Measurements from ENCODE around the gene KCNC1. TPM values are rescaled to one million over a fixed set of nuclear protein-coding genes. Genes with fewer than 3 reads are reported as not detected.

The KCNC1 gene
- total and polyA plus RNA-seq, 2 of the 4 experiments (the other 2 are of a cell fraction), result 0.03 TPM; not detected in 1

DNA sequence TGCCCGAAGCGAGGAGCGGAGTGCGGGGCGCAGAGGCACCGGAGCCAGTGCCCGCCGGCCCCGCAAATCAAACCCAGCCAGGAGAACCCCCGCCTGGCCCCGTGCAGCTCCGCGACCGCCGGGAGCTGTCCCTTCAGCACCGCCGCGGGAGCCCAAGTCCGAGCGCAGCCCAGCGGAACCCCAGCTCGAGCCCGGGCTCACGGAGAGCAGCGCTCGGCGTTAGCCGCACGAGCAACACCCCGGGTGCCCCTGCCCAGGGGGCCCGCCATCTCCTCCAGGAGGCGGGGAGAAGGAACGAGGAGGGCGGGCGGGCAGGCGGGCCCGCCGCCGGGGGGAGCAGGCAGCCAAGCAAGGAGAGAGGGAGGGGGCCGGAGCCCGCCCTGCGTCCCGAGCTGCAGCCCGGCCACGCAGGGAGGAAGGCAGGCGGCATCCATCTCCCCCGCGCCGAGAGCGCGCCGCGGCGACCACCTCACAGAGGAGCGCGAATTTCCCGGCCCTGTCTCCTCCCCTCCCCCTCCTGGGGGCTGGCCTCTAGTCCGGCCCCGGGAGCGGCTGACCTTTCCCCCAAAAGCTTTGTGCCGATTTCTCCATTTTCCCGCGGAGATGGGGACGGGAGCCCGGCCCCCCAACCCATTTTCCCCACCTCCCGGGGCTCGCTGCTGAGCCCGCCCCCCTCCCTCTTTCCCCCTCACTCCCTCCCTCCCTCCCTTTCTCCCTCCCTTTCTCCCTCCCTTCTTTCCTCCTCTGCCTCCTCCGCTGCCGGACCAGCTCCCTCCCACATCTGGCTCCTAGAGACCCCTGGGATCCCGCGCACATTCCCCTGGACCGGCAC, 621 bp downstream of the KCNC1 start:
- Histone ChIP-seq H2AFZ (replicated peaks; ENCODE audit: low read length, poor library complexity) (peak overlapping the region; percentile 73), H3K4ac (ENCODE audit: low read depth, low read length) (no peak overlapping the region), H3K9me3 (ENCODE audit: control insufficient read depth, insufficient read depth, low read length) (peaks cover 2% of the 10 kb centered on the region; the same call in 1 of the 2 replicates), H3K79me1 (ENCODE audit: low read depth in 1 of 2, low read length in 2 of 2) (no peaks in the 10 kb centered on the region), H3K27ac (ENCODE audit: insufficient read depth, low read length) (no peak overlapping the region), H3K4me3 (ENCODE audit: insufficient read depth, low read depth, low read length) (peak overlapping the region; percentile 10; the same call in 1 of the 2 replicates), H4K8ac (ENCODE audit: low read depth in 2 of 2, low read length in 2 of 2) (no peak overlapping the region), H3K4me2 (ENCODE audit: low read depth, low read length) (peak overlapping the region; percentile 54), H3K18ac (ENCODE audit: low read depth, low read length) (no peak overlapping the region), H3K27me3 (ENCODE audit: control insufficient read depth, insufficient read depth, low read length) (peaks cover 66% of the 10 kb centered on the region), H3K14ac (replicated peaks; ENCODE audit: low read depth, low read length) (no peak overlapping the region), H4K5ac (ENCODE audit: low read depth, low read length) (no peak overlapping the region), H3K56ac (ENCODE audit: extremely low read depth, insufficient read depth, low read length) (no peak overlapping the region), H3K9ac (ENCODE audit: low read depth, low read length) (no peak overlapping the region), H2BK5ac (ENCODE audit: low read depth, low read length, poor library complexity, severe bottlenecking) (no peak overlapping the region), H3K23ac (ENCODE audit: low read depth, low read length) (no peak overlapping the region), H3K9me1 (ENCODE audit: insufficient read depth, low read length) (no peaks in the 10 kb centered on the region), H2AK9ac (replicated peaks; ENCODE audit: low read depth, low read length, poor library complexity) (no peak overlapping the region), H4K20me1 (ENCODE audit: insufficient read depth, low read length) (0 out of 2 replicates have a peak, but pooled peaks cover 6% of the 10 kb centered on the region), H3K4me1 (ENCODE audit: control insufficient read depth, insufficient read depth, low read length) (no peaks in the 10 kb centered on the region), H4K91ac (ENCODE audit: insufficient read depth, low read depth, low read length) (no peak overlapping the region), H2BK120ac (ENCODE audit: low read depth, low read length) (no peak overlapping the region), H2BK15ac (ENCODE audit: low read depth, low read length) (no peak overlapping the region), H2AK5ac (ENCODE audit: low read depth, low read length) (no peak overlapping the region), H3K36me3 (ENCODE audit: control insufficient read depth, insufficient read depth, low read length) (no peaks in the 10 kb centered on the region), H2BK20ac (ENCODE audit: low read depth, low read length) (no peak overlapping the region)
- intact Hi-C loops (cut with micrococcal nuclease), result loop anchor here (5.0 to 10.0 kb wide), 3 partner anchors 87 to 590 kb away; partner anchors contain the start of genes GTF2H1, HPS5 and SAAL1
- ATAC-seq (ENCODE audit: low read depth) (peak; percentile 92), DNase-seq (peak; percentile 69)
- POLR2A ChIA-PET (ENCODE audit: unreplicated experiment), result no interaction called here
- in situ Hi-C loops (cut with MboI; ENCODE audit: low sequenced_read_pairs), result loop anchor here (5.0 kb wide), 1 partner anchor 242 kb away; no protein-coding TSS in a partner anchor
- dilution Hi-C loops (cut with HindIII; ENCODE audit: low sequenced_read_pairs, unreplicated experiment), result loop anchor here (25.0 kb wide), 1 partner anchor 252 kb away; no protein-coding TSS in a partner anchor
- BruUV-seq (replicated peaks), result no TSS peak
- WGBS, 2 experiments (ENCODE audit: extremely low coverage in 2 of 2, insufficient read length in 1 of 2), result 0% methylated on average over 9 of the region's 73 CpGs; no CpG with 5 or more reads in 1 of the 2 experiments
- CTCF ChIA-PET, result interaction anchor here (0.8 to 8.0 kb wide), 2 partner anchors 13 to 242 kb away, joined by 3 to 158 read pairs; no protein-coding TSS in a partner anchor
- TF ChIP-seq RFX5 (IDR thresholded peaks at IDR 0.05; ENCODE audit: low read depth, low read length) (no peak), SMC3 (IDR thresholded peaks at IDR 0.05; ENCODE audit: low read depth, low read length) (no peak), BHLHE40 (IDR thresholded peaks at IDR 0.05; ENCODE audit: low read depth, low read length) (peak; percentile 85), MAZ (IDR thresholded peaks at IDR 0.05; ENCODE audit: borderline replicate concordance, low read depth, low read length) (peak; percentile 47; the same call in 1 of the 2 replicates), RAD21 (IDR thresholded peaks at IDR 0.05; ENCODE audit: low read length) (0 out of 2 replicates have a peak, but pooled peaks have one; percentile 14), FOS (IDR thresholded peaks at IDR 0.05; ENCODE audit: low read depth, low read length) (no peak), CHD1 (IDR thresholded peaks at IDR 0.05; ENCODE audit: low read depth, low read length) (no peak), CEBPB (IDR thresholded peaks at IDR 0.05; ENCODE audit: low read depth, low read length) (no peak), RCOR1 (IDR thresholded peaks at IDR 0.05; ENCODE audit: insufficient replicate concordance, low read length) (no peak), MXI1 (IDR thresholded peaks at IDR 0.05; ENCODE audit: borderline replicate concordance, low read depth, low read length) (peak; percentile 93)
- TF ChIP-seq, protein P1, sequence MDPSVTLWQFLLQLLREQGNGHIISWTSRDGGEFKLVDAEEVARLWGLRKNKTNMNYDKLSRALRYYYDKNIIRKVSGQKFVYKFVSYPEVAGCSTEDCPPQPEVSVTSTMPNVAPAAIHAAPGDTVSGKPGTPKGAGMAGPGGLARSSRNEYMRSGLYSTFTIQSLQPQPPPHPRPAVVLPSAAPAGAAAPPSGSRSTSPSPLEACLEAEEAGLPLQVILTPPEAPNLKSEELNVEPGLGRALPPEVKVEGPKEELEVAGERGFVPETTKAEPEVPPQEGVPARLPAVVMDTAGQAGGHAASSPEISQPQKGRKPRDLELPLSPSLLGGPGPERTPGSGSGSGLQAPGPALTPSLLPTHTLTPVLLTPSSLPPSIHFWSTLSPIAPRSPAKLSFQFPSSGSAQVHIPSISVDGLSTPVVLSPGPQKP (IDR thresholded peaks at IDR 0.05; ENCODE audit: borderline replicate concordance, low read depth, low read length), result no peak
- TF ChIP-seq, protein P2, sequence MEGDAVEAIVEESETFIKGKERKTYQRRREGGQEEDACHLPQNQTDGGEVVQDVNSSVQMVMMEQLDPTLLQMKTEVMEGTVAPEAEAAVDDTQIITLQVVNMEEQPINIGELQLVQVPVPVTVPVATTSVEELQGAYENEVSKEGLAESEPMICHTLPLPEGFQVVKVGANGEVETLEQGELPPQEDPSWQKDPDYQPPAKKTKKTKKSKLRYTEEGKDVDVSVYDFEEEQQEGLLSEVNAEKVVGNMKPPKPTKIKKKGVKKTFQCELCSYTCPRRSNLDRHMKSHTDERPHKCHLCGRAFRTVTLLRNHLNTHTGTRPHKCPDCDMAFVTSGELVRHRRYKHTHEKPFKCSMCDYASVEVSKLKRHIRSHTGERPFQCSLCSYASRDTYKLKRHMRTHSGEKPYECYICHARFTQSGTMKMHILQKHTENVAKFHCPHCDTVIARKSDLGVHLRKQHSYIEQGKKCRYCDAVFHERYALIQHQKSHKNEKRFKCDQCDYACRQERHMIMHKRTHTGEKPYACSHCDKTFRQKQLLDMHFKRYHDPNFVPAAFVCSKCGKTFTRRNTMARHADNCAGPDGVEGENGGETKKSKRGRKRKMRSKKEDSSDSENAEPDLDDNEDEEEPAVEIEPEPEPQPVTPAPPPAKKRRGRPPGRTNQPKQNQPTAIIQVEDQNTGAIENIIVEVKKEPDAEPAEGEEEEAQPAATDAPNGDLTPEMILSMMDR (conservative IDR thresholded peaks at IDR 0.05; ENCODE audit: low read depth, low read length), result no peak
- TF ChIP-seq, protein P3, sequence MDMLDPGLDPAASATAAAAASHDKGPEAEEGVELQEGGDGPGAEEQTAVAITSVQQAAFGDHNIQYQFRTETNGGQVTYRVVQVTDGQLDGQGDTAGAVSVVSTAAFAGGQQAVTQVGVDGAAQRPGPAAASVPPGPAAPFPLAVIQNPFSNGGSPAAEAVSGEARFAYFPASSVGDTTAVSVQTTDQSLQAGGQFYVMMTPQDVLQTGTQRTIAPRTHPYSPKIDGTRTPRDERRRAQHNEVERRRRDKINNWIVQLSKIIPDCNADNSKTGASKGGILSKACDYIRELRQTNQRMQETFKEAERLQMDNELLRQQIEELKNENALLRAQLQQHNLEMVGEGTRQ (IDR thresholded peaks at IDR 0.05; ENCODE audit: low read depth, low read length), result no peak
